ENCODE results near the gene NPTX2. TPM values are rescaled to one million over a fixed set of nuclear protein-coding genes. Genes with fewer than 3 reads are reported as not detected.

The NPTX2 gene
- total RNA-seq, 1 experiment from 2014 or later, result 10.9 TPM

- no peak for TF ChIP-seq HMGA2 (CRISPR knock-in tag; IDR thresholded peaks at IDR 0.05)
- TF ChIP-seq, protein P1, sequence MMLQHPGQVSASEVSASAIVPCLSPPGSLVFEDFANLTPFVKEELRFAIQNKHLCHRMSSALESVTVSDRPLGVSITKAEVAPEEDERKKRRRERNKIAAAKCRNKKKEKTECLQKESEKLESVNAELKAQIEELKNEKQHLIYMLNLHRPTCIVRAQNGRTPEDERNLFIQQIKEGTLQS (CRISPR knock-in tag; conservative IDR thresholded peaks at IDR 0.05), result no peak
- no peak for TF ChIP-seq ETV6 (CRISPR knock-in tag; IDR thresholded peaks at IDR 0.05)
- no peak for TF ChIP-seq TEAD4 (CRISPR knock-in tag; IDR thresholded peaks at IDR 0.05)
- TF ChIP-seq NR1H2 (CRISPR knock-in tag; IDR thresholded peaks at IDR 0.05), result no peak
- TF ChIP-seq, protein P2, sequence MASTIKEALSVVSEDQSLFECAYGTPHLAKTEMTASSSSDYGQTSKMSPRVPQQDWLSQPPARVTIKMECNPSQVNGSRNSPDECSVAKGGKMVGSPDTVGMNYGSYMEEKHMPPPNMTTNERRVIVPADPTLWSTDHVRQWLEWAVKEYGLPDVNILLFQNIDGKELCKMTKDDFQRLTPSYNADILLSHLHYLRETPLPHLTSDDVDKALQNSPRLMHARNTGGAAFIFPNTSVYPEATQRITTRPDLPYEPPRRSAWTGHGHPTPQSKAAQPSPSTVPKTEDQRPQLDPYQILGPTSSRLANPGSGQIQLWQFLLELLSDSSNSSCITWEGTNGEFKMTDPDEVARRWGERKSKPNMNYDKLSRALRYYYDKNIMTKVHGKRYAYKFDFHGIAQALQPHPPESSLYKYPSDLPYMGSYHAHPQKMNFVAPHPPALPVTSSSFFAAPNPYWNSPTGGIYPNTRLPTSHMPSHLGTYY (CRISPR knock-in tag; IDR thresholded peaks at IDR 0.05), result no peak
- no peak for TF ChIP-seq TCF7 (CRISPR knock-in tag; IDR thresholded peaks at IDR 0.05; ENCODE audit: low read depth)
These were observed 49.1 kb upstream of the NPTX2 start (continued) for GRCh38 chr7:98567991-98568390.

GRCh38 chr7:98568891-98569290 is 48.2 kb upstream of the NPTX2 start:
- Mint-ChIP-seq H3K9me3 (peaks cover 31% of the 10 kb centered on the region), H3K27me3 (ENCODE audit: low read depth) (peaks cover 11% of the 10 kb centered on the region; the same call in 1 of the 2 replicates), H3K4me1 (peaks cover 5% of the 10 kb centered on the region; the same call in 1 of the 2 replicates), H3K4me3 (no peak overlapping the region), H3K36me3 (peaks cover 7% of the 10 kb centered on the region; the same call in 1 of the 2 replicates), H3K27ac (no peak overlapping the region)
- DNase-seq (ENCODE audit: low spot score) (no peak), ATAC-seq (no peak)
- ChIA-PET POLR2A (no interaction called here), CTCF (no interaction called here)
- TF ChIP-seq HMGA2 (CRISPR knock-in tag; IDR thresholded peaks at IDR 0.05) (no peak), ZNF423 (CRISPR knock-in tag; IDR thresholded peaks at IDR 0.05) (no peak), ATF1 (CRISPR knock-in tag; IDR thresholded peaks at IDR 0.05) (no peak), ESRRA (CRISPR knock-in tag; IDR thresholded peaks at IDR 0.05; ENCODE audit: borderline replicate concordance) (no peak), SMAD4 (CRISPR knock-in tag; IDR thresholded peaks at IDR 0.05) (no peak), CREM (CRISPR knock-in tag; IDR thresholded peaks at IDR 0.05) (no peak), TP53 (CRISPR knock-in tag; IDR thresholded peaks at IDR 0.05) (no peak), FOXP1 (CRISPR knock-in tag; IDR thresholded peaks at IDR 0.05; ENCODE audit: borderline replicate concordance) (no peak)
- TF ChIP-seq, protein P2 (CRISPR knock-in tag; IDR thresholded peaks at IDR 0.05), result no peak
- TF ChIP-seq, protein P3, sequence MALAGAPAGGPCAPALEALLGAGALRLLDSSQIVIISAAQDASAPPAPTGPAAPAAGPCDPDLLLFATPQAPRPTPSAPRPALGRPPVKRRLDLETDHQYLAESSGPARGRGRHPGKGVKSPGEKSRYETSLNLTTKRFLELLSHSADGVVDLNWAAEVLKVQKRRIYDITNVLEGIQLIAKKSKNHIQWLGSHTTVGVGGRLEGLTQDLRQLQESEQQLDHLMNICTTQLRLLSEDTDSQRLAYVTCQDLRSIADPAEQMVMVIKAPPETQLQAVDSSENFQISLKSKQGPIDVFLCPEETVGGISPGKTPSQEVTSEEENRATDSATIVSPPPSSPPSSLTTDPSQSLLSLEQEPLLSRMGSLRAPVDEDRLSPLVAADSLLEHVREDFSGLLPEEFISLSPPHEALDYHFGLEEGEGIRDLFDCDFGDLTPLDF (CRISPR knock-in tag; IDR thresholded peaks at IDR 0.05), result no peak
- TF ChIP-seq, protein P4, sequence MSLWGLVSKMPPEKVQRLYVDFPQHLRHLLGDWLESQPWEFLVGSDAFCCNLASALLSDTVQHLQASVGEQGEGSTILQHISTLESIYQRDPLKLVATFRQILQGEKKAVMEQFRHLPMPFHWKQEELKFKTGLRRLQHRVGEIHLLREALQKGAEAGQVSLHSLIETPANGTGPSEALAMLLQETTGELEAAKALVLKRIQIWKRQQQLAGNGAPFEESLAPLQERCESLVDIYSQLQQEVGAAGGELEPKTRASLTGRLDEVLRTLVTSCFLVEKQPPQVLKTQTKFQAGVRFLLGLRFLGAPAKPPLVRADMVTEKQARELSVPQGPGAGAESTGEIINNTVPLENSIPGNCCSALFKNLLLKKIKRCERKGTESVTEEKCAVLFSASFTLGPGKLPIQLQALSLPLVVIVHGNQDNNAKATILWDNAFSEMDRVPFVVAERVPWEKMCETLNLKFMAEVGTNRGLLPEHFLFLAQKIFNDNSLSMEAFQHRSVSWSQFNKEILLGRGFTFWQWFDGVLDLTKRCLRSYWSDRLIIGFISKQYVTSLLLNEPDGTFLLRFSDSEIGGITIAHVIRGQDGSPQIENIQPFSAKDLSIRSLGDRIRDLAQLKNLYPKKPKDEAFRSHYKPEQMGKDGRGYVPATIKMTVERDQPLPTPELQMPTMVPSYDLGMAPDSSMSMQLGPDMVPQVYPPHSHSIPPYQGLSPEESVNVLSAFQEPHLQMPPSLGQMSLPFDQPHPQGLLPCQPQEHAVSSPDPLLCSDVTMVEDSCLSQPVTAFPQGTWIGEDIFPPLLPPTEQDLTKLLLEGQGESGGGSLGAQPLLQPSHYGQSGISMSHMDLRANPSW (CRISPR knock-in tag; conservative IDR thresholded peaks at IDR 0.05; ENCODE audit: low read depth), result no peak

GRCh38 chr7:98569691-98570337 is 47.3 kb upstream of the NPTX2 start:
- no peak for DNase-seq (ENCODE audit: low spot score)
- Mint-ChIP-seq H3K4me1 (peaks cover 5% of the 10 kb centered on the region; the same call in 1 of the 2 replicates), H3K36me3 (peaks cover 5% of the 10 kb centered on the region; the same call in 1 of the 2 replicates), H3K27me3 (ENCODE audit: low read depth) (peaks cover 9% of the 10 kb centered on the region; the same call in 1 of the 2 replicates), H3K9me3 (peaks cover 29% of the 10 kb centered on the region), H3K27ac (no peak overlapping the region), H3K4me3 (no peak overlapping the region)
- TF ChIP-seq CREB1 (CRISPR knock-in tag; IDR thresholded peaks at IDR 0.05) (no peak), PREB (CRISPR knock-in tag; IDR thresholded peaks at IDR 0.05; ENCODE audit: borderline replicate concordance) (no peak), ZNF671 (CRISPR knock-in tag; IDR thresholded peaks at IDR 0.05) (no peak)
- ChIA-PET POLR2A (interaction anchor here (0.6 kb wide), 1 partner anchor 1344 kb away, joined by 11 read pairs; no protein-coding TSS in a partner anchor), CTCF (interaction anchor here (0.5 kb wide), 1 partner anchor 73 kb away, joined by 3 read pairs; no protein-coding TSS in a partner anchor)
- ATAC-seq, result no peak

All from WTC11 (cell line).